EL (cell line): Measurements from ENCODE around the gene SPNS3.

ENCODE experiments used
- DNase-seq: peaks from one replicate; pipeline ENCODE4 v3.0.0-alpha.2; 2016

The SPNS3 gene

DNA sequence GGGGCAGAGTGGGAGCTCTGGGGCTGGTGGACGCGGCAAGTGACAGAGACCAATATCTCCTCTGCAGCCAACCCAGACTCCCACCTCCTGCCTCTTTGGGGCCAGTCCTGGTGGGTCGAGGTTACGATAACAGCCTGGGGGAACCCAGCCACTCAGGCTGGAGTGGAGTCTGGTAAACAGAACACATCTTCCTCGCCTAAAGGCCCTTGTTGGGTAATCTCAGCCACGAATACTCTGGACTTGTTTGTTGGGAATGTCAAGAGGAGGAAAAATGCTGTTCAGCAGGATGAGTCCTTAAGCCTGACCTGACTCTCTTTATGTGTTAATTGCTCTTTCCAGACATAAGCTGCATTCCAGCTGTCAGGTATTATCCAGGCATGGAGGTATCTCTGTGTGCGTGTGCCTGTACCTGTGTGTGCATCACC, 56.9 kb downstream of the SPNS3 start:
- no peak for DNase-seq

DNA sequence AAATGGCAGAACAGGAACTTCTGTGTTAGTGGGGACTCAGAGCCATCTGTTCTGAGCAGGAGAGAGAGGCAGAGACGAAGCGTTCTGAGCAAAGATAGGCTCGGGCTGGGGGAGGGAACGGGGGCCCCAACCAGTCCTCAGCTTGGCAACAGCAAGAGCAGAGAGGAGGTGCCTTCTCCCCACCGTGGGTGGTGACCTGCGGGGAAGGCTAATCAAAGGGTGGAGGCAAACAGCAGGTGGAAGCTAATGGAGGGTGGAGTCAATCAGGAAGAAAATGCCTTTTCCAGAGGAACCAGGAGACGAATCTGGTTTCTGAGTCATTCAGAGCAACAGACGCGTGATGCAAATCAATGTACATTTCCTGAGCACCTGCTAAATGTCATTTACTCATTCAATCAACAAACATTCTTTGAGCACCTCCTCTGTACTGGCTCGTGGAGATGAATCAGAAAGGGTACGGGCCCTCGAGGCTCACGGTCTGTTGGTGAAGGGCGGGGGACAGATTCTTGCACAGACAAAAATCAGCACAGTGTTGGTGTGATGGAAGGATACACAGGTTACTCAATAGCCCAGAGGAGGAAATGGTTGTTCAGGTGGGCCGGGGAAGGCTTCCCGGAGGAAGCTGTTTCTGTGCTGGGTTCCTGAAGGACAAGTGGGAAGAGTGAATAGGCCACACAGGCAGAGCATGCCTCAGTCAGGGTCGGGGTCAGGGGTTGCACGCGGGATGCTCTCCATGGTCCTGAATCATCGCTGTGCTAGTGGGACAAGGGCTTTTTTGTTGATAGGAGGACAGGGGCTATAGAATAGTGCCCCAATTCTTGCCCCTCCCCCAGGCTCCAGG, 59.2 kb downstream of the SPNS3 start:
- peak; percentile 35 for DNase-seq

DNA sequence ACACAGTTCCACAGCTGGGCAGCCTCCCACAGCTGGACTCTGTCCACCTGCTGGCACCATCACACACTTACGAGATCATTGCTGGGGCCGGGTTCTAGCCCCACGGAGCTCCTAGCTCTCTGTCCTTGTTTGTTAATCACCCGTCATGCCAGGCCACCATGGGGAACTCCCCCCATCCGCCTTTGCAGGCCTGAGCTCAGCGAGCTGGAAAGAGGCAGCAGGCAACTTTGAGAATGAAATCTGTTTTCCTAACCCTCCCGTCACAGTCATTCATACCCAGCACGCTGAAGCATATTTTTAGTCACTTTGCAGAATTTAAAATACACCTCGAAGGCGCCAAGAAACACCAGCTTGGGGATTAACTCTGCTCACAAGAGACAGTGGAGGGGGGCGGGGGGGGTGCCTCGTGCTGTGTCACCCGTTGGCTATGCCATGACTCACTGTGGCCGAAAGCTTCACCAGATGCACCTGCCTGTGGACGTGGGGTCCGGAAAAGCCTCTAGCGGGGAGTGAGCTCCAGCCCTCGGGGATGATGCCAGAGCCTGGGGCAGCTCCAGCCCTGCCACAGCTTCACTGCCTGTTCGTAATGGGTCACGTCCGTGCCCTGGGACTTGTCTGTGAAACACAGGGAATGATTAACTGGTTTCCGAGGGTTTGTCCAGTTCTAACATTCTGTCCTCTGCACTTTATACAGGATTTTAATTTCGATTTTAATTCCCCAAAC, 63.5 kb downstream of the SPNS3 start:
- DNase-seq: peak; percentile 80

DNA sequence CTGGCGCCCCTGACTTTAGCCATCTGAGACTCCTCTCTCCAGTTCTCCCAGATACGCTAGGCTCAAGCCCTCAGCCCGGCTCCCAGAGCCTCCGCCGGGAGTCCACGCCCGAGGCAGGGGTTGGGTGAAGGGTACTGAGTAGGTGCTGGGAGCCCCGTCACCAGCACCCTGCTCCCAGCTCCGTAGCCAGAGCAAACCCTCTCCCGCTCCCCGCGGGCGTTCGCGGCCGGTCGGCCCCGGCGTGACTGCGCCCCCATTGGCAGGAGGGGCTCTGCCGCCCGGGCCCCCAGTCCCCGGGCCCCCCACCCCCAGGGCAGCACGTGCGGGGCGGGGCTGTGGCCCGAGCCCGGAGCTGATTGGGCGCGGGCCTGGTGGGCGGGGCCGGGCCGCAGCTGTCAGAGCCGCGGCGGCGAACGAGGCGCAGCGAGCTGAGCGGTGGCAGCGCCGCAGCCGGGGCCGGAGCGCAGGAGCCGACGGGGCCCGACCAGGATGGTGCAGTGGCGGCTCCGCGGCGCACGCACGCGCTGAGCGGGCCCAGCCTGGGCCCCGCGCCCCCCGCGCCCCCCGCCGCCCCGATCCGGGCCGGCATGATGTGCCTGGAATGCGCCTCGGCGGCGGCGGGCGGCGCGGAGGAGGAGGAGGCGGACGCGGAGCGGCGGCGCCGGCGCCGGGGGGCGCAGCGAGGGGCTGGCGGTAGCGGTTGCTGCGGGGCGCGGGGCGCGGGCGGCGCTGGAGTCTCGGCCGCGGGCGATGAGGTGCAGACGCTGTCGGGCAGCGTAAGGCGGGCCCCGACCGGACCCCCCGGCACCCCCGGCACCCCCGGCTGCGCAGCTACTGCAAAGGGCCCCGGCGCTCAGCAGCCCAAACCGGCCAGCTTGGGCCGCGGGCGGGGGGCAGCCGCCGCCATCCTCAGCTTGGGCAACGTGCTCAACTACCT, 65.0 kb downstream of the SPNS3 start, which contains the start of gene SPNS2:
Gene SPNS2, plus strand, starts transcription at position 421 of the 937 bp plus-strand sequence. Its CDS starts 167 bp downstream, at position 588.
- peak; percentile 44 for DNase-seq

DNA sequence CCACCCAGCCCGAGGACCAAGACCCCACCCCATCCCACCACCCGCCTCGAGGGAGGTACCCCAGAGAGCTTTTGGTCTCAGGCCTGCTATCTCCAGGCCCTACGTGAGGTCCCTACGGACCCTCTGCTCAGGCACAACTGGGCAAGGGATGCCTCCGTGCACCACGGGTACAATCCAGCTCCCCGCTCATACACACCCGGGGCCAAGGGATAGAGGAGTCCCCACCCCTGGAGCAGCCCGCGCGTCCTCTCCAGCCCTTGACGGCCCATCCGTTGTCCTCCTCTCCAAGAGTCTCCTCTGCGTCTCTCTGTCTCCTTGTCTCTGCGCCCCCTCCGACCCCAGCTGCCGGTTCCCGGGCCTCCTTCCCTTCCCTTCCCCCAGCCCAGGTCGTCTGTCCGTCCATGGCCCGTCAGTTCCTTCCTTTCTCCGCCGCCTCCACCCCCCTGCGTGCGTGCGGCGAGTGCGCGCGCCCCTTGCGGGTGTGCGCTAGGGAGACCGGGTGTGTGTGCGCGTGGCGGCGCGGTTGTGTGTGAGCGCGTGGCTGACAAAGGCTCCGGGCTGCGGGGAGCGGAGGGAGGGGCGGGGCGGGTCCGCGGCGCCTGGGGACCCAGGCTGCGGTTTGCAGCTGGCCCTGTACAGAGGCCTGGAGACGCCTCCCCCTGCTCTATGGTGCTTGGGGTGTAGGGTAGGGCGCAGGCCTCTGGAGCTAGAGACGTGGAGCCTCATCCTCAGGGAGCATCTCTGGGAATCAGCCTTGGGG, 65.9 kb downstream of the SPNS3 start:
- DNase-seq: no peak

DNA sequence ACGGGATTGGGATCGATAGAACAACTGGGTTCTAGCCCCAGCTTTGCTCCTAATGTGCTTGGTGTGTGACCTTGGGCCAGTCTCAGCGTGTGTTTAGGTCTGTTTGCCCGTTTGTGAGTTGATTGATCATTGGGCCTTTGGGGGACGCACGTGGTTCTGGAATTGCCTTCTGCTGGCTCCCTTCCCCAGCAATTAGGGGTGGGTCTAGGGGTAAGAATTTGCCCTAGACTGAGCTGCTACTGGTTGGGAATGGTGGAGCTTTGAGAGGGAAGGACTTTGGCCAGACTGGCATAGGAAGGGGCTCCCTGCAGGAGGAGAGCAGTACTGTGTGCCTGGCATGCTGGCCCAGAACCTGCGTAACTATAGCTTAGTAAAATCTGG, 66.4 kb downstream of the SPNS3 start:
- no peak for DNase-seq

DNA sequence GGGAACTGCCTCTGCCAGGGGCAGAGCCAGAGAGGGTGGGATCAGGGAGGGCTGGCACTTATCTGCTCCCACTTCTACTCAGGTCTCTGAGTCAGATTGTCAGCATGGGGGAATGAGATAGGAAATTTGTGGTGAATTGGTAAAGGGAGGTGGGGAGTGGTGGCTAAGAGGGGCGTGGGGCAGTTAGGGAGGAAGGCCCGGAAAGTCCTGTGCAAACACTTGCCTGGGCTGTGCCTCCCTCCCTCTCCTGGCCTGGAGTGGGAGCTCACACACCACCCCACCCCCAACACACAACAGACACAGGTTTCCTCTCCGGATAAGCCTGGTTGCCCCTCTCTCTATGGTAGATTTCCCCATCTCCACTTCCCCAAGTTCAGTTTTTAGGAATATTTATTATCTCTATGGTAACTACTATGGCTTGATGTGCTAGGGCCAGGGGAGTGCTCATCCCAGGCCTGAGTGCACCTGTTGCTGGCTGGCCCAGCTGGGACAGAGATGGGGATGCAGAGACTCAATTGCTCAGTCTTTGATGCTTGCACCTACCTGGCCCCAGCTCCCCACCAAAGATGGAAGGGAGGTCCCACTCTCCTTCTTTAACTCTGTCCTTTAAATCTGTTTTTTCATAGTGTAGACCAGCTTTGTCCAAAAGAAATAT, 67.7 kb downstream of the SPNS3 start:
- DNase-seq: no peak

DNA sequence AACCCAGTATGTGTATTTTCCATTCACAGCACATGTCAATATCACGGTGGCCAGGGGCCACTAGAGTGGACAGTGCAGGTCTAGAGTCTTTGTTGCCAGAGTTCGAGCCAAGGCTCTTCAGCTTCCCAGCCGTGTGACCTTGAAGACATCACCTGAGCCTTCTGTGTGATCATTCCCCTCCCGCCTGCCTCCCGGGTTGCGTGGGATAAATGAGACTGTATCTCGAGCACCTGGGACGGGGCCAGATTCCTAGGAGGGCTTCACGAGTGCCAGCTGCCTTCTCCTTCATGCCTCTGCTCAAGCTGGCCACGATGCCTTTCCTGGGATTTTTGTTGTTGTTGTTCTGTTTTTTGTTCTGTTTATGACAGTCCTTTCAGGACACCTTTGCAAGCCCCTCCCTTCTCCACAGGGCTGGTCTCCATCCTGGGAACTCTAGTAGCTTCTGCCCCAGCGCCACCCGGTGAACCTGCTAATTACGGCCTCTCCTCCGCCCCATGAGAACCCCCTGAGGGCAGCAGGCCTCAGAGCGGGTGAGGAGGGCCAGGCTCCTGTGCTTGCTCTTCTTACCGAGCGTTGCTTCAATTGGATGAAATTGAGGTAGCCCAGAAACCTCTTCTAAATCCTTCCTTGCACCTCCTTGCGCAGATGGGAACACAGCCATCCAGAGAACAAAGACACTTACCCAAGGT, 68.9 kb downstream of the SPNS3 start:
- DNase-seq: no peak

DNA sequence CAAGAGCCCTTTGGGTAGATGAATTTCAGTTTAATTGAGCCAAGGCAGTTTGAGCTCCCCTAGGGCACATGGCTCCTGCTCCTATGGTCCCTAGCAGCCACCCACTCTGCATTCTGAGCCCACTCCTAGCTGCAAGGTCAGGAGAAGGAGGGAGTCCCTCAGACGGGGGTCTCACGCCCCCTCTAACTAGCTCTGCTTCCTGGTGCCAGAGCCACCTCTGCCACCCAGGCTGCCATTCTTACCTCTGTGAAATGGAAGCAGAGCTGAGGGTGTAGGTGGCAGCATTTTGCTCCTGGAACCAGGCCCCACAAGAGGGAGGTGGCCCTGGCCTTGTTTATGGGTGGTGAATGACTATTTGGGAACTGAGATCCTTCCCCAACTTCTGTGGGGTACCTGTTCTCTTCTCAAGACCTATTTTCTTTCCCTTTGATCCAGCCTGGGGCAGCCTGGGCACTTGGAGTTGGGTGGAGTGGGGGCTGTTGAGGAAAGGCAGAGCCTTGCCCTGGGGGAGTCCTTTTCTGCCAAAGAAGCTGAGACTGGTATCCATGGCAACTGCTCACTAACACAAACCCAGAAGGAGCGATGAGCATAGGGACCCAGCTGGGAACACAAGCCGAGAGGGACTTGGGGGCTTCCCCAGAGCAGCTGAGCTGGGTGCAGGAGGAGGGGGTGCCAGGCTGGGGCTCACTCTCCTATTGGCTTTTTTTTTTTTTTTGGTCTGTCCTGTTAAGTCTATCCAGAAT, 69.7 kb downstream of the SPNS3 start:
- DNase-seq: no peak

DNA sequence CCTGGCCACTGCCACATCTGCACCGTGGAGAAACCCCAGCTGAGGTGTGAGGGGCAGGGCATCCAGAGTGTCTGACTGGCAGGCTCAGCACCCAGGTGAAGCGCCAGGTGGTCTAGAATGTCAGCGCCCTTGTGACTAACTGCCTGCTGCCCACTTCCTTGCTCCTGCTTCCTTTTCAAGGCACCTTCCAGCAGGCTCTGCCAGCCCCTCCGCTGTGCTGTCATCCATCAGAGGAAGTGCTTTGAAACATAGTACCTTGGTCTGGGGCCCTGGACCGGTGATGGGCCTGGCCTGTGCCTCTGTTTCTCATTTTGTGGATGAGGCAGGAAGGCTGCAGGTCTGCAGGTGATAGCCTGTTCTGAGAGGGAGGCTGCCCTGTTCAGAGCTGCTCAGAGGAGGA, 70.4 kb downstream of the SPNS3 start:
- DNase-seq: no peak

DNA sequence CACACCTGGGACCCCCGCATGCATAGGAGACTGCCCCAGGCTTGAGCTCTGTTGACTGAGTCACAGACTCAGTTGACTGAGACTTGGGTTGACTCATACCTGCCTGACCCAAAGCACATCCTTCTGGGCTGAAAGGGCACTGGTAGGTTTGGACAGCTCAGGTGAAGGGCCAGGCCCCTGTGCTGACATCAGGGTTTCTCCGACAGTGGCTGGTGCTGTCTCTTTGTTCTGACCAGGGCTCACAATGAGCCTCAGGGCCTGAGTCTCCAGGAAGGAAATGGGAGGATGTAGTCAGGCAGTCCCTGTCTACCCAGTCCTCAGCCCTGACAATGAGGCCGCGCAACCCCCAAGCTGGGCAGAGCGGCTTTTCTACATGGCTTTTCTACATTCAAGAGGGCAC, 71.4 kb downstream of the SPNS3 start:
- DNase-seq: no peak

DNA sequence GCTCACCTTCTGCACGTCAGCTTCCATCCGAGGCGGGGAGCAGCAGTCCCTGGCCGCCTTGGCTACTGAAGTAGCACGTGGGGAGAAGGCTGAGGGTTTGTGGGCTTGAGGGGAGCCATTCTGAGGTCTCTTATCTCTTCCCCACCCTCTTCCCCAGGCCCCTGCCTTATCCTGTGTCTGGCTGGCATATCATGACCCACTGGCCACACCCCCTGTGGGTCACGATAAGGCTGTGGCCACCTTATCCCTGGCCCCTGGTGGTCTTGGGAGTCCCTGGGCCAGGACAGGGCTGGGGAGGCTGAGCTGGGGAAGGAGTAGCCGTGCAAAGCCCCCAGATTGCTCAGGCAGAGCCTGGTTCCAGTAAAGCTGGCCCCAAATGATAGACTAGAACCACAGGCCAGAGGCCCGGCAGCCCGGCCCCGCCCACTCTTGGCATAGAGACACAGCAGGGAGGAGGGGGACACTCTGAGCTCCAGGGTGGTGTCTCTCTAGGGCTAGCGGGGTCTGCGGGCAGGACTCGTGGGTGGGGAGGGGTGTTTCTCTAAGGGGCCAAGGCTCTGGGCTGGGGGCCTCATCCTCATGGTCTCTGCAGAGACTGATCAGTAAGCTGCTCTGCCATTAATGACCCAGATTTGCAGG, 72.6 kb downstream of the SPNS3 start:
- DNase-seq: no peak

DNA sequence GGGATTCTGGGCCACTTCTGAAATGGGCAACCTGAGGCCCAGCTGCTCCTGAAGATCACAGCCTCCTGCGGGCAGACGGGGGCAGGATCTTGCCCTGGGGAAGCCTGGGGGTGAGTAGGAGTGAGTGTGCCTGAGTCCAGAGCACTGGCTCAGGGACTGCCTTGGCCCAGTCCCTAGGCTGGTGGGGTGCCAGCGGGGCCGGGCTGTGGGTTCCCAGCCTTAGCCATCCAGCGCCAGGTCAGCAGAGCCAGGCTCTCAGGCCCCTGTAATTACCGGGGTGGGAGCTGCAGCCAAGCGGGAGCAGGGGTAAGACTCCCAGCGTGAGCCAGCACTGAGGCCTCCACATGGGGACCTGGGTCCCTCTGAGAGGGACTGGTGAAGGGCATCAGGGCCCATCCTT, 73.2 kb downstream of the SPNS3 start:
- DNase-seq: no peak

DNA sequence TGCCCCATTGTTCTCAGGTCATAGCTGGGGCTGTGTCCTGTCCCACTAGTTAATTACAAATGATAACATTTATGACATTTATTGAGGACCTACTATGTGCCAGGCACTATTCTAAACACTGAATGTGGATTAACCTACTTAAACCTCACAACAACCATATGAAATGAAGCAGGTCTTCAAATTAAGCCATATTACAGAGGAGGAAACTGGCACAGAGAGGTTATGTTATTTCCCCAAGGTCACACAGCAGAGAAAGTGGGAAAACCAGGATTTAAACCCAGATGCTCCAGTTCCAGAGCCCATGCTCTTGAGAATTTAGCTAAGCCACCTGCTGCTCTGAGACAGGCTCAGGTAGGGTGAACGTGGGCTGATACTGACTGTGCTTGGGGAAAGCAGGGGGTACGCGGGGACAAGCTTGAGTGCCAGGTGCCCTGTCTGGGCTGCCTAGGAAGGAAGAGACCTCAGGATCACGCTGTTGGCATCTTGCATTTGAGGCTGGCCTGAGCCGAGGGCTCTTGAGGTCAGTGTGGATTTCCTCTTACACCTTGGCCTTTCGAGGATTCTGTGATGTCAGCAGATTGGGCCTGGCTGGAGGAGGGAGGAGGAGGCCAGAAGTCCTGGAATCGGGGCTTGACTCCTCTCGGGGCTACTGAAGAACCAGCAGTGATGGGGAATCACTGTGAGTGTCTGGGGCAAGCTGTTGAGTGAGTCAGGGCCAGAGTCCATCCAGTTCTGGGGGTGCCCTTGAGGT, 73.8 kb downstream of the SPNS3 start:
- DNase-seq: no peak

DNA sequence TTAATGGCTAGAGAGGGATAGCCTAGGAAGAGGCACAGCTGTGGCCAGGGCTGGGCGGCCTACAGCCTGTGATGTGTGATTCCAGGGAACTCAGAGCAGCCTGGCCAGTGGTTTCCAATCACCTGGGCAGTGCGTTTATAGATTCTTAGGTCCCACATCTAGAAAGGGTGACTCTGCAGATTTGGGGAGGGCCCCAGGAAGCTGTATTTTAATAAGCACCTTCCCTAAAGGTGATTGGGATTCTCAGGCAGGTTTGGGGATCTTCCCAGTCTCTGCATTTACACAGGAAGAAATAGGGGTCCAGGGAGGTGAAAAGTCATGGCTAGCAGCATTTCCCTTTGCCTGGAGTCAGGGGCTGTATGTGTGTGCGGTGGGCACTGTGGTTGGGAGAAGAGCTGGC, 74.5 kb downstream of the SPNS3 start:
- DNase-seq: no peak

DNA sequence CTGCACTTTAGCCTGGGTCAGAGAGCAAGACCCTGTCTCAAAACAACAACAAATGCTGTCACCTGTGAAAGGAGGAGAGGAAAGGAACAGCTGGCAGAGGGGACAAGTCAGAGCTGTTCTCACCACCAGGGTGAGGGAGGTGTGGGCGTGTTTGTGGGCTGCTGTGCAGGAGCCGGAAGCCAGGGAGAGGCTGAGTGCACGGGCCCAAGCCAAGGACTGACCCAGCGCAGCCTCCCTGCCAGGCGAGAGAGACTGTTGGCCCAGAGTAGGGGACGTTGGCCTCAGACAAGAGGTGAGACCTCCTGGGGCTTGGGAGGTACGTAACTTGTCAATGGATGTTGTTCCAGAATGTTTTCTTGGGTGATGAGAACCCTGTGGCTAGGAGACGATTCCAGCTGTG, 75.7 kb downstream of the SPNS3 start:
- no peak for DNase-seq

DNA sequence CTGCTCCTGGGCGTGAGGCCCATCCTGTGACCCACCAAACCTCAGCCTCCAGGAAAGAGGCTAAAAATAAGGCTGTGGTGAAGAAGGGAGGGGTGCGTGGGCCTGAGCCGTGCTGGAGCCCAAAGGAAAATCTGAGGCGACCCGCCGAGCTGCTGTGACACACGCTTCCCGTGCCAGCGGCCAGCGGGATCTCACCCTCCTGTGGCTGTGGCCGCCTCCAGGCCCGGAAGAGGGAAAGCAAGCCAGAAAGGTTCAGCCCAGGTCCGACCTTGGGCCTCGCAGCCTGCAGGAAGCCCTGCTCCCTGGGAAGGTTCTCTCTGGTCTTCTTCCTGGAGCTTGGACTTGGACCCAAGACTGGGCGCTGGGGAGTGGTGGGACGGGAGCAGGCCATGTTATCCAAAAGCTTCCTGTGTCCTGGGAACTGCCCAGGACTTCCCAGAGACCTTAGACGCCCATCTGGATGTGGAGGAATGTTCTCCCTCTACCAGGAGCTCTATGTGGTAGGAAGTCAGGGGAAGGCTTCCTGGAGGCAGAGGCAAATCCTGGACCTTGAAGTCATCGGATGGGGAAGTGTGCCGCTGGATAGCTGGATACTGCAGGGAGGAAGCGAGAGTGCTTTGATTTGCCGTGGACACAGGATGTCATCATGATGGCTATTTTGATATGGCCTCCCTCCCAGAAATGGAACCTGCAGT, 76.3 kb downstream of the SPNS3 start:
- no peak for DNase-seq

DNA sequence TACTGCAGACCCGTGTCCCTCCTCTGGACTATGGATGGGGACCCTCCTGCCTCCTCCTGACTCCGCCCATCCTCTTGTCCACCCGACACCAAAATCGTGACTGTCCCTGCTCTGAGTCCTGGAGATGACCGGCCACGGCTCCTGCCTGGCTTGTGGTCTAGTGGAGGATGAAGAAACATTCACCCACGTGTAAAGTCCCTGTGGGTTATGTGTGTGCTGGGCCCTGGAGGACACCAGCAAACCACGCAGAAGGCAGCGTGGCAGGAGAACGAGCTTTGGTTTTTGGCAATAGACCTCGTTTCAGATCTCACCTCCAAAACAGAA, 76.8 kb downstream of the SPNS3 start:
- DNase-seq: no peak
